ENCODE results near the gene FCN2. TPM values are rescaled to one million over a fixed set of nuclear protein-coding genes. Genes with fewer than 3 reads are reported as not detected.

The FCN2 gene
- total RNA-seq, 2 experiments from 2014 or later, result not detected

- POLR2A ChIA-PET, result no interaction called here
- no peak overlapping the region for H3K27ac ChIP-seq (ENCODE audit: low read depth in 1 of 2, low read length in 2 of 2)
- ATAC-seq (ENCODE audit: poor library complexity) (no peak), DNase-seq (no peak)
- H3K36me3 ChIP-seq (ENCODE audit: insufficient read depth, low read length), result no peaks in the 10 kb centered on the region
- Mint-ChIP-seq H3K27me3 (no peaks in the 10 kb centered on the region), H3K9me3 (no peaks in the 10 kb centered on the region), H3K36me3 (ENCODE audit: low read depth) (no peaks in the 10 kb centered on the region), H3K4me3 (no peak overlapping the region), H3K4me1 (ENCODE audit: low read depth) (no peaks in the 10 kb centered on the region), H3K27ac (no peak overlapping the region)
- intact Hi-C loops (cut with DNase I, micrococcal nuclease), result no loop called here
- H3K27me3 ChIP-seq (ENCODE audit: control insufficient read depth in 1 of 2, insufficient read depth in 2 of 2, low read length in 2 of 2), result no peaks in the 10 kb centered on the region
- peaks cover 0 to 6% of the 10 kb centered on the region in 2 experiments for H3K9me3 ChIP-seq (ENCODE audit: control insufficient read depth in 1 of 2, insufficient read depth in 1 of 2, low read length in 2 of 2)
- no peak for TF ChIP-seq CTCF (IDR thresholded peaks at IDR 0.05)
- H3K4me3 ChIP-seq (ENCODE audit: low read length), result no peak overlapping the region
- CTCF ChIA-PET, result no interaction called here
- no peaks in the 10 kb centered on the region for H3K4me1 ChIP-seq (ENCODE audit: insufficient read depth, low read length)
Observed at GRCh38 chr9:134840511-134840910, 40.1 kb upstream of the FCN2 start.

DNA sequence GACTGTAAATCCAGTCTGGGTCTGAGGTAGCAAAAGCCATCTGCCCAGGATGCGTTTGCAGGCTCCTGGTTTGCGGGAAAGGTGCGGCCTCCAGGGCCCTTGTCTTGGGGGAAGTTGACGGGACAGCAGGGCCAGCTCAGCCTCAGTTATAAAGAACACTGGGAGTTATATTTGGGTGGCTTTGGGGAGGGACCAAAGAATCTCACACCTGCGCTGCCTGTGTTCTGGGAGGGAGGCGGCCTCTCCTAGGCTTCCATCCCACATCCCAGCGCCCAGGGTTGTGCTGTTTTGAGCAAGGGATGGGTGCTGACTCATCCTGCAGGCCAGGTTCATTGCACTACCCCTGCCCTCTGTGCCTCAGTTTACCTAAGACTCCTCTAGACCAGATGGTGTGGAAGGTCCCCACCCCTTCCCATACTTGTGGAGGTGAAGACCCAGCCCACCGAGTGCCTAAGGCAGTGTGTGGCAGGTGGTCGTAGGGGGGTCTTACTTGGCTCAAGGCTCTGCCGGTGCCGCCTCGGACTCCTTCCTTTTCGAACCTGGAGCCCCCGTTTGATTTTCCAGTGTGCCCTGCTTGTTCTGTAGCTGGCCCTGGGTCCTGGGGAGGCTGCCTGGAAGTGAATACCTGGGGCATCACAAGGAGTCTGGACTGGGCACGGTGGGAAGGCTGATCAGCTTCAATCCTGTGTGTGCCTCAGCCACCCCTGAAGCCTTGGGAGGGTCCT lies 39.3 kb upstream of the FCN2 start:
- Mint-ChIP-seq H3K9me3 (no peaks in the 10 kb centered on the region), H3K4me1 (ENCODE audit: low read depth) (no peaks in the 10 kb centered on the region), H3K36me3 (ENCODE audit: low read depth) (no peaks in the 10 kb centered on the region), H3K27ac (no peak overlapping the region), H3K27me3 (no peaks in the 10 kb centered on the region), H3K4me3 (no peak overlapping the region)
- DNase-seq, result no peak
- intact Hi-C loops (cut with DNase I, micrococcal nuclease), result no loop called here
- ChIA-PET POLR2A (no interaction called here), CTCF (no interaction called here)
- H3K27ac ChIP-seq (ENCODE audit: low read depth in 1 of 2, low read length in 2 of 2), result no peak overlapping the region
- H3K27me3 ChIP-seq (ENCODE audit: control insufficient read depth in 1 of 2, insufficient read depth in 2 of 2, low read length in 2 of 2), result no peaks in the 10 kb centered on the region
- H3K9me3 ChIP-seq (ENCODE audit: control insufficient read depth in 1 of 2, insufficient read depth in 1 of 2, low read length in 2 of 2), result peaks cover 0 to 3% of the 10 kb centered on the region in 2 experiments
- no peak overlapping the region for H3K4me3 ChIP-seq (ENCODE audit: low read length)
- H3K36me3 ChIP-seq (ENCODE audit: insufficient read depth, low read length), result no peaks in the 10 kb centered on the region
- H3K4me1 ChIP-seq (ENCODE audit: insufficient read depth, low read length), result no peaks in the 10 kb centered on the region
- no peak for TF ChIP-seq CTCF (IDR thresholded peaks at IDR 0.05)
- no peak for ATAC-seq (ENCODE audit: poor library complexity)

- H3K4me3 Mint-ChIP-seq, result no peak overlapping the region
- ChIA-PET POLR2A (no interaction called here), CTCF (no interaction called here)
- no peaks in the 10 kb centered on the region for H3K4me1 ChIP-seq (ENCODE audit: insufficient read depth, low read length)
- H3K36me3 Mint-ChIP-seq (ENCODE audit: low read depth), result no peaks in the 10 kb centered on the region
- H3K27ac Mint-ChIP-seq, result no peak overlapping the region
- no peak overlapping the region for H3K27ac ChIP-seq (ENCODE audit: low read depth in 1 of 2, low read length in 2 of 2)
- no peak overlapping the region for H3K4me3 ChIP-seq (ENCODE audit: low read length)
- no peaks in the 10 kb centered on the region for H3K9me3 Mint-ChIP-seq
- DNase-seq, result no peak
- no peaks in the 10 kb centered on the region for H3K36me3 ChIP-seq (ENCODE audit: insufficient read depth, low read length)
- intact Hi-C loops (cut with DNase I, micrococcal nuclease), result no loop called here
- H3K27me3 ChIP-seq (ENCODE audit: control insufficient read depth in 1 of 2, insufficient read depth in 2 of 2, low read length in 2 of 2), result peaks cover 0 to 3% of the 10 kb centered on the region in 2 experiments
- H3K27me3 Mint-ChIP-seq, result no peaks in the 10 kb centered on the region
- H3K9me3 ChIP-seq (ENCODE audit: control insufficient read depth in 1 of 2, insufficient read depth in 1 of 2, low read length in 2 of 2), result no peaks in the 10 kb centered on the region
- TF ChIP-seq CTCF (IDR thresholded peaks at IDR 0.05), result no peak
- ATAC-seq (ENCODE audit: poor library complexity), result no peak
- no peaks in the 10 kb centered on the region for H3K4me1 Mint-ChIP-seq (ENCODE audit: low read depth)
Observed at GRCh38 chr9:134842321-134842720, 38.3 kb upstream of the FCN2 start.
